ENCODE measurements around the gene DHX38. TPM values are rescaled to one million over a fixed set of nuclear protein-coding genes. Genes with fewer than 3 reads are reported as not detected.

DHX38 gene
- total RNA-seq, 2 experiments from 2014 or later, result 69.3 to 77.1 TPM

- H3K4me3 Mint-ChIP-seq, result peak overlapping the region; percentile 96
- DNase-seq (no peak), ATAC-seq (no peak)
- H3K4me1 Mint-ChIP-seq (ENCODE audit: low read depth), result peaks cover 34% of the 10 kb centered on the region
- ChIA-PET POLR2A (no interaction called here), CTCF (interaction anchor here (5.4 kb wide), 1 partner anchor 24 kb away, joined by 25 read pairs; no protein-coding TSS in a partner anchor)
- peaks cover 33% of the 10 kb centered on the region for H3K36me3 Mint-ChIP-seq (ENCODE audit: low read depth)
- no peaks in the 10 kb centered on the region for H3K9me3 Mint-ChIP-seq (ENCODE audit: insufficient read depth)
- H3K27ac Mint-ChIP-seq, result no peak overlapping the region
- H3K27me3 Mint-ChIP-seq (ENCODE audit: low read depth), result no peaks in the 10 kb centered on the region
Observed at GRCh38 chr16:72091217-72091616, 2.4 kb upstream of the DHX38 start.

- H3K36me3 Mint-ChIP-seq (ENCODE audit: low read depth), result peaks cover 41% of the 10 kb centered on the region
- H3K27ac Mint-ChIP-seq, result peak overlapping the region; percentile 98
- ChIA-PET CTCF (interaction anchor here (1.0 to 5.4 kb wide), 3 partner anchors 26 to 132 kb away, joined by 3 to 25 read pairs (median 5); no protein-coding TSS in a partner anchor), POLR2A (interaction anchor here (0.7 to 1.9 kb wide), 7 partner anchors 9 to 680 kb away, joined by 3 to 7 read pairs (median 3); partner anchors contain the start of gene AP1G1)
- H3K9me3 Mint-ChIP-seq (ENCODE audit: insufficient read depth), result no peaks in the 10 kb centered on the region
- peaks cover 34% of the 10 kb centered on the region for H3K4me1 Mint-ChIP-seq (ENCODE audit: low read depth)
- H3K4me3 Mint-ChIP-seq, result peak overlapping the region; percentile 96
- peak; percentile 49 for ATAC-seq
- DNase-seq, result no peak
- H3K27me3 Mint-ChIP-seq (ENCODE audit: low read depth), result no peaks in the 10 kb centered on the region
Observed at GRCh38 chr16:72092832-72093447, 707 bp upstream of the DHX38 start.

- POLR2A ChIA-PET, result interaction anchor here (0.6 to 1.9 kb wide), 3 partner anchors 19 to 1116 kb away, joined by 3 to 7 read pairs (median 3); no protein-coding TSS in a partner anchor
- peak overlapping the region; percentile 98 for H3K27ac Mint-ChIP-seq
- H3K9me3 Mint-ChIP-seq (ENCODE audit: insufficient read depth), result no peaks in the 10 kb centered on the region
- peak; percentile 49 for DNase-seq
- H3K4me1 Mint-ChIP-seq (ENCODE audit: low read depth), result peaks cover 34% of the 10 kb centered on the region
- H3K36me3 Mint-ChIP-seq (ENCODE audit: low read depth), result peaks cover 36% of the 10 kb centered on the region
- CTCF ChIA-PET, result interaction anchor here (1.4 to 5.4 kb wide), 4 partner anchors 27 to 529 kb away, joined by 3 to 25 read pairs (median 4); no protein-coding TSS in a partner anchor
- H3K27me3 Mint-ChIP-seq (ENCODE audit: low read depth), result no peaks in the 10 kb centered on the region
- H3K4me3 Mint-ChIP-seq, result peak overlapping the region; percentile 96
- peak; percentile 9 for ATAC-seq
Observed at GRCh38 chr16:72094266-72094610, 591 bp downstream of the DHX38 start.

GRCh38 chr16:72098936-72099335 lies 5.3 kb downstream of the DHX38 start:
- peaks cover 12% of the 10 kb centered on the region for H3K4me1 Mint-ChIP-seq (ENCODE audit: low read depth)
- no peak overlapping the region for H3K27ac Mint-ChIP-seq
- ATAC-seq (no peak), DNase-seq (no peak)
- H3K9me3 Mint-ChIP-seq (ENCODE audit: insufficient read depth), result no peaks in the 10 kb centered on the region
- POLR2A ChIA-PET, result no interaction called here
- CTCF ChIA-PET, result interaction anchor here (1.3 to 3.0 kb wide), 3 partner anchors 32 to 177 kb away, joined by 3 to 16 read pairs (median 3); no protein-coding TSS in a partner anchor
- H3K27me3 Mint-ChIP-seq (ENCODE audit: low read depth), result no peaks in the 10 kb centered on the region
- H3K4me3 Mint-ChIP-seq, result no peak overlapping the region
- peaks cover 56% of the 10 kb centered on the region for H3K36me3 Mint-ChIP-seq (ENCODE audit: low read depth)

GRCh38 chr16:72099377-72099818 lies 5.8 kb downstream of the DHX38 start:
- DNase-seq (peak; percentile 71), ATAC-seq (peak; percentile 92)
- H3K27ac Mint-ChIP-seq, result no peak overlapping the region
- H3K36me3 Mint-ChIP-seq (ENCODE audit: low read depth), result peaks cover 60% of the 10 kb centered on the region
- no peak overlapping the region for H3K4me3 Mint-ChIP-seq
- no peaks in the 10 kb centered on the region for H3K9me3 Mint-ChIP-seq (ENCODE audit: insufficient read depth)
- CTCF ChIA-PET, result interaction anchor here (1.2 to 3.0 kb wide), 4 partner anchors 10 to 177 kb away, joined by 3 to 16 read pairs (median 5); no protein-coding TSS in a partner anchor
- H3K27me3 Mint-ChIP-seq (ENCODE audit: low read depth), result no peaks in the 10 kb centered on the region
- H3K4me1 Mint-ChIP-seq (ENCODE audit: low read depth), result peaks cover 12% of the 10 kb centered on the region
- POLR2A ChIA-PET, result no interaction called here

GRCh38 chr16:72101195-72101594 lies 7.5 kb downstream of the DHX38 start:
- Mint-ChIP-seq H3K36me3 (ENCODE audit: low read depth) (peaks cover 69% of the 10 kb centered on the region), H3K27ac (no peak overlapping the region), H3K4me3 (no peak overlapping the region), H3K4me1 (ENCODE audit: low read depth) (no peaks in the 10 kb centered on the region), H3K27me3 (ENCODE audit: low read depth) (no peaks in the 10 kb centered on the region), H3K9me3 (ENCODE audit: insufficient read depth) (no peaks in the 10 kb centered on the region)
- ChIA-PET CTCF (interaction anchor here (1.7 kb wide), 1 partner anchor 11 kb away, joined by 6 read pairs; no protein-coding TSS in a partner anchor), POLR2A (interaction anchor here (0.9 kb wide), 1 partner anchor 9 kb away, joined by 3 read pairs; no protein-coding TSS in a partner anchor)
- DNase-seq (no peak), ATAC-seq (no peak)

- Mint-ChIP-seq H3K27me3 (ENCODE audit: low read depth) (no peaks in the 10 kb centered on the region), H3K9me3 (ENCODE audit: insufficient read depth) (no peaks in the 10 kb centered on the region), H3K4me1 (ENCODE audit: low read depth) (no peaks in the 10 kb centered on the region), H3K27ac (no peak overlapping the region), H3K36me3 (ENCODE audit: low read depth) (peaks cover 73% of the 10 kb centered on the region), H3K4me3 (no peak overlapping the region)
- ATAC-seq (no peak), DNase-seq (no peak)
- CTCF ChIA-PET, result no interaction called here
- POLR2A ChIA-PET, result no interaction called here
Observed at GRCh38 chr16:72104905-72105304, 11.3 kb downstream of the DHX38 start.

GRCh38 chr16:72105978-72106377 lies 12.3 kb downstream of the DHX38 start:
- ChIA-PET POLR2A (no interaction called here), CTCF (no interaction called here)
- Mint-ChIP-seq H3K4me1 (ENCODE audit: low read depth) (no peaks in the 10 kb centered on the region), H3K9me3 (ENCODE audit: insufficient read depth) (no peaks in the 10 kb centered on the region), H3K4me3 (no peak overlapping the region), H3K27me3 (ENCODE audit: low read depth) (no peaks in the 10 kb centered on the region), H3K36me3 (ENCODE audit: low read depth) (peaks cover 81% of the 10 kb centered on the region), H3K27ac (no peak overlapping the region)
- DNase-seq (no peak), ATAC-seq (no peak)

- ChIA-PET CTCF (no interaction called here), POLR2A (no interaction called here)
- no peaks in the 10 kb centered on the region for H3K27me3 Mint-ChIP-seq (ENCODE audit: low read depth)
- H3K36me3 Mint-ChIP-seq (ENCODE audit: low read depth), result peaks cover 76% of the 10 kb centered on the region
- H3K4me1 Mint-ChIP-seq (ENCODE audit: low read depth), result no peaks in the 10 kb centered on the region
- ATAC-seq (no peak), DNase-seq (no peak)
- H3K9me3 Mint-ChIP-seq (ENCODE audit: insufficient read depth), result no peaks in the 10 kb centered on the region
- H3K27ac Mint-ChIP-seq, result no peak overlapping the region
- no peak overlapping the region for H3K4me3 Mint-ChIP-seq
Observed at GRCh38 chr16:72107371-72107770, 13.7 kb downstream of the DHX38 start.

- Mint-ChIP-seq H3K9me3 (ENCODE audit: insufficient read depth) (no peaks in the 10 kb centered on the region), H3K27ac (no peak overlapping the region), H3K27me3 (ENCODE audit: low read depth) (no peaks in the 10 kb centered on the region), H3K36me3 (ENCODE audit: low read depth) (peaks cover 69% of the 10 kb centered on the region), H3K4me3 (no peak overlapping the region), H3K4me1 (ENCODE audit: low read depth) (no peaks in the 10 kb centered on the region)
- no peak for ATAC-seq
- ChIA-PET POLR2A (interaction anchor here (0.8 kb wide), 1 partner anchor 8 kb away, joined by 3 read pairs; no protein-coding TSS in a partner anchor), CTCF (no interaction called here)
- no peak for DNase-seq
Observed at GRCh38 chr16:72108353-72109102, 14.9 kb downstream of the DHX38 start.

- POLR2A ChIA-PET, result no interaction called here
- Mint-ChIP-seq H3K27ac (no peak overlapping the region), H3K36me3 (ENCODE audit: low read depth) (peaks cover 61% of the 10 kb centered on the region), H3K4me1 (ENCODE audit: low read depth) (no peaks in the 10 kb centered on the region), H3K9me3 (ENCODE audit: insufficient read depth) (no peaks in the 10 kb centered on the region), H3K4me3 (no peak overlapping the region), H3K27me3 (ENCODE audit: low read depth) (no peaks in the 10 kb centered on the region)
- no peak for DNase-seq
- ATAC-seq, result no peak
- CTCF ChIA-PET, result no interaction called here
Observed at GRCh38 chr16:72109300-72109699, 15.7 kb downstream of the DHX38 start.

GRCh38 chr16:72109966-72110530 lies 16.4 kb downstream of the DHX38 start:
- Mint-ChIP-seq H3K27me3 (ENCODE audit: low read depth) (no peaks in the 10 kb centered on the region), H3K27ac (no peak overlapping the region), H3K9me3 (ENCODE audit: insufficient read depth) (no peaks in the 10 kb centered on the region), H3K4me3 (no peak overlapping the region), H3K4me1 (ENCODE audit: low read depth) (no peaks in the 10 kb centered on the region), H3K36me3 (ENCODE audit: low read depth) (peaks cover 59% of the 10 kb centered on the region)
- ATAC-seq (no peak), DNase-seq (no peak)
- ChIA-PET CTCF (no interaction called here), POLR2A (no interaction called here)

Measured in activated CD8-positive, alpha-beta T cell treated with anti-CD3 and anti-CD28 coated beads, Interleukin-2, amount 10 ng/mL, durations not matched to agents 7 days and 5 days (primary cell).